Breast epithelium (tissue), 4 donors: ENCODE results near the gene ARID1A. TPM values are rescaled to one million over a fixed set of nuclear protein-coding genes. Genes with fewer than 3 reads are reported as not detected.

ENCODE experiments used
- DNase-seq, 2 donors: peaks; one replicate each; pipeline ENCODE4 v3.0.0-alpha.2; 2019; ENCODE audit warnings: low spot score in 2 of 2
- H3K27ac ChIP-seq, 2 donors: fragments of 200-600 bp; sonication (generic) in 1 of 2; one replicate each; pipeline ENCODE4 v1.5.1; 2016 to 2019; ENCODE audit warnings: mild to moderate bottlenecking in 1 of 2
- H3K27me3 ChIP-seq, 2 donors: fragments of 200-600 bp; sonication (generic) in 1 of 2; one replicate each; pipeline versions ENCODE4 v1.5.1 to v1.6.0; 2017 to 2019; ENCODE audit warnings: control low read depth in 1 of 2, mild to moderate bottlenecking in 1 of 2
- H3K36me3 ChIP-seq: fragments of 200-600 bp; one replicate; pipeline ENCODE4 v1.5.1; 2019
- H3K4me1 ChIP-seq, 2 donors: fragments of 200-600 bp; sonication (generic); one replicate each; pipeline ENCODE4 v1.5.1; 2016 to 2019; ENCODE audit warnings: control low read depth in 1 of 2
- H3K4me3 ChIP-seq, 3 donors: fragments of 200-600 bp; sonication (generic); 1 replicate in 2 of 3; 2 replicates in 1 of 3; pipeline ENCODE4 v1.5.1; 2016 to 2019; ENCODE audit warnings: mild to moderate bottlenecking in 3 of 3, moderate library complexity in 2 of 3
- H3K9me3 ChIP-seq, 2 donors: fragments of 200-600 bp; sonication (generic) in 1 of 2; one replicate each; pipeline ENCODE4 v1.5.1; 2016 to 2019; ENCODE audit warnings: control low read depth in 1 of 2
- CTCF ChIP-seq, 3 donors: fragments of 450-650 bp; IDR thresholded peaks; one replicate each; pipeline ENCODE4 v1.5.1; 2016 to 2017; ENCODE audit warnings: antibody characterized with exemption in 3 of 3, mild to moderate bottlenecking in 3 of 3, moderate library complexity in 3 of 3
- POLR2A ChIP-seq: fragments of 450-650 bp; IDR thresholded peaks from one replicate; pipeline ENCODE4 v1.6.1; 2016; ENCODE audit warnings: antibody characterized with exemption, mild to moderate bottlenecking, moderate library complexity
- POLR2AphosphoS5 ChIP-seq, 3 donors: sonication (generic); formaldehyde crosslinking; IDR thresholded peaks; one replicate each; pipeline ENCODE4 v1.6.1; 2017; ENCODE audit warnings: antibody characterized with exemption in 3 of 3
- intact Hi-C: fragments of 100-400 bp; cut with DNase I; formaldehyde crosslinking; loops from one replicate; pipeline ENCODE4 v1.15.1; 2023; ENCODE audit warnings: low total_unique reads
- total RNA-seq, 3 donors: library from RNA; depleted of rRNA; stranded (reverse); fragments of >200 nt; gene quantifications; one replicate each; pipeline ENCODE4 v1.1.0, GENCODE V29; 2016

The ARID1A gene
- total RNA-seq, 3 donors from 2014 or later = 32.8 to 41.9 (median 35.4) TPM

DNA sequence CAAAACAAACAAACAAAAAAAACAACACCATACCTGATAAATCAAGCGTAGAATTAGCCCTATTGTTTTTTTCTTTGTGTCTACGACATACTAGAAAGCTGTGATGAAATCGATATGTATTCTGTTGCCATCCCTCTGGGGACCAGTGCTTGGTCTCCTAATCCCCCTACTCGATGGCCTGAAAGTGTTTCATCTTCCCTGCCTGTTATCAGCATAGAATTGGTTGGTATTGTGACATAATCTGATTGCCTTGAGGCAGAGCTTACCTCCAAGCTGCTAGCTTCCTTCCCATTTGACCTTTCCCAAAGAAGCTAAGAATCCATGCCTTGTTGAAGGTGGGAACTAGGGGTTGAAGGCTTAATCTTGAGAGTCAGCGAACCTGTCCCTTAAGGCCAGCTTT is 51.2 kb downstream of the ARID1A start:
- H3K36me3 ChIP-seq = no peaks in the 10 kb centered on the region
- no peaks in the 10 kb centered on the region for H3K9me3 ChIP-seq
- H3K4me1 ChIP-seq = peaks cover 0 to 10% of the 10 kb centered on the region in 2 donors
- H3K27me3 ChIP-seq = no peaks in the 10 kb centered on the region
- TF ChIP-seq CTCF (IDR thresholded peaks at IDR 0.05) = no peak
- TF ChIP-seq POLR2A = no peak
- TF ChIP-seq POLR2AphosphoS5 (IDR thresholded peaks at IDR 0.05) = no peak
- no peak overlapping the region for H3K27ac ChIP-seq
- DNase-seq = no peak
- no peak overlapping the region for H3K4me3 ChIP-seq
- intact Hi-C loops = no loop called here

DNA sequence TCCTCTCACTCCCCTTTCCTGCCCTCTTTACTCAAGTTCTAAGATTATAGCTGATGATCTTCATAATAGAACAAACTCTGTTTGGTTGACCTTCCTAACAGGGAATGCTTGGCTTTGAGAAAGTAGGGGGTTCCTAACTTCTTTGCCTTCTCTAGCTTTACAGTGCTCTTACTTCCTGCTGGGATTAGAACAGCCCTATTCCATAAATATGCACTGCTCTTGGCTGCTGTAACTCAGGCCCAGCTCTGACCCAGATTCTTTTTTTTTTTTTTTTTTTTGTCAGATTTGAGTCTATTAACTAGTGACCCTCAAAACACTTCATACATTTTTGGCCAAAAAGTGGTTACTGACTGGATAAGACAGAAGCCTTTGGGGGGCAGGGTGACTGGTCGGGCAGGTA is 52.5 kb downstream of the ARID1A start:
- no peak for TF ChIP-seq POLR2A
- TF ChIP-seq POLR2AphosphoS5 (IDR thresholded peaks at IDR 0.05) = no peak
- TF ChIP-seq CTCF (IDR thresholded peaks at IDR 0.05) = no peak
- no peaks in the 10 kb centered on the region for H3K9me3 ChIP-seq
- no peaks in the 10 kb centered on the region for H3K36me3 ChIP-seq
- H3K27me3 ChIP-seq = no peaks in the 10 kb centered on the region
- peak overlapping the region in 1 of 2 donors; percentile 50 for H3K27ac ChIP-seq
- H3K4me3 ChIP-seq = no peak overlapping the region
- intact Hi-C loops = no loop called here
- peaks cover 0 to 10% of the 10 kb centered on the region in 2 donors for H3K4me1 ChIP-seq
- no peak for DNase-seq

GRCh38 chr1:26749458-26749857 is 53.6 kb downstream of the ARID1A start:
- intact Hi-C loops = no loop called here
- H3K4me1 ChIP-seq = peaks cover 0 to 8% of the 10 kb centered on the region in 2 donors
- no peaks in the 10 kb centered on the region for H3K9me3 ChIP-seq
- no peaks in the 10 kb centered on the region for H3K27me3 ChIP-seq
- no peaks in the 10 kb centered on the region for H3K36me3 ChIP-seq
- H3K27ac ChIP-seq = no peak overlapping the region
- H3K4me3 ChIP-seq = no peak overlapping the region
- DNase-seq = no peak
- TF ChIP-seq POLR2A = no peak
- no peak for TF ChIP-seq CTCF (IDR thresholded peaks at IDR 0.05)
- no peak for TF ChIP-seq POLR2AphosphoS5 (IDR thresholded peaks at IDR 0.05)

DNA sequence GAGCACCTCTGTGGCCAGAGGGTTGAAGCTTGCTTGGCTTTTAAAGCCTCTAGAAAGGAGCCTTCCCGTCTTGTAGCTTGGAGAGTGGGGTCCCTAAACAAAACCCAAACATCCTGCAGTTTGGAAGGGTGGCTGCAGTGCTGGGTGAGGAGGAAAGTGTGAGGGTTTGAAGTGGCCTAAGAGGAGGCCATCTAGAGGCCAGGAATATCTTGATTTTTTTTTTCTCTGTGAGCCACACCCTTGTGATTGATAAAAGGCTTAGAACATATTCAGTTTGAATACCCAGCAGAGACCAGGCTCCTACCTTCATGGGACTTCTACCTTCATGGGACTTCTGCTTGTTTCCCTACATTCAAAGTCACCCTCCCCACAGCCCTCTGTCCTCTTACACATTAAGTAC is 54.6 kb downstream of the ARID1A start:
- Histone ChIP-seq H3K36me3 (no peaks in the 10 kb centered on the region), H3K27ac (no peak overlapping the region), H3K27me3 (no peaks in the 10 kb centered on the region), H3K4me3 (no peak overlapping the region), H3K4me1 (peaks cover 0 to 6% of the 10 kb centered on the region in 2 donors), H3K9me3 (no peaks in the 10 kb centered on the region)
- intact Hi-C loops = no loop called here
- TF ChIP-seq CTCF (IDR thresholded peaks at IDR 0.05) = no peak
- no peak for DNase-seq

GRCh38 chr1:26752519-26752918 is 56.7 kb downstream of the ARID1A start:
- H3K4me1 ChIP-seq = peaks cover 0 to 6% of the 10 kb centered on the region in 2 donors
- no peak for DNase-seq
- H3K27ac ChIP-seq = peak overlapping the region in 1 of 2 donors; percentile 59

More at GRCh38 chr1:26752519-26752918, 56.7 kb downstream of the ARID1A start:
- intact Hi-C loops = no loop called here
- H3K4me3 ChIP-seq = no peak overlapping the region
- TF ChIP-seq CTCF (IDR thresholded peaks at IDR 0.05) = no peak
- no peaks in the 10 kb centered on the region for H3K27me3 ChIP-seq
- H3K36me3 ChIP-seq = no peaks in the 10 kb centered on the region
- no peaks in the 10 kb centered on the region for H3K9me3 ChIP-seq
